ENCODE measurements around the gene TTL.
"Not testable (repeated sequence)": the region's sequence is repeated elsewhere in the genome, so short reads cannot be mapped to it uniquely, and the experiment has no call there.

Gene TTL

GRCh38 chr2:112474844-112475486 is 7.0 kb upstream of the TTL start:
- DNase-seq (ENCODE audit: extremely low read depth in 1 of 2, low read depth in 1 of 2): no peak

- DNase-seq (ENCODE audit: extremely low read depth in 1 of 2, low read depth in 1 of 2): no peak
Observed at GRCh38 chr2:112476434-112476833, 5.5 kb upstream of the TTL start.

GRCh38 chr2:112480530-112481049 is 1.4 kb upstream of the TTL start:
- no peak for DNase-seq (ENCODE audit: extremely low read depth in 1 of 2, low read depth in 1 of 2)

GRCh38 chr2:112481050-112481527 is 867 bp upstream of the TTL start:
- peak; percentile 62 to 76 for DNase-seq (ENCODE audit: extremely low read depth in 1 of 2, low read depth in 1 of 2)

DNA sequence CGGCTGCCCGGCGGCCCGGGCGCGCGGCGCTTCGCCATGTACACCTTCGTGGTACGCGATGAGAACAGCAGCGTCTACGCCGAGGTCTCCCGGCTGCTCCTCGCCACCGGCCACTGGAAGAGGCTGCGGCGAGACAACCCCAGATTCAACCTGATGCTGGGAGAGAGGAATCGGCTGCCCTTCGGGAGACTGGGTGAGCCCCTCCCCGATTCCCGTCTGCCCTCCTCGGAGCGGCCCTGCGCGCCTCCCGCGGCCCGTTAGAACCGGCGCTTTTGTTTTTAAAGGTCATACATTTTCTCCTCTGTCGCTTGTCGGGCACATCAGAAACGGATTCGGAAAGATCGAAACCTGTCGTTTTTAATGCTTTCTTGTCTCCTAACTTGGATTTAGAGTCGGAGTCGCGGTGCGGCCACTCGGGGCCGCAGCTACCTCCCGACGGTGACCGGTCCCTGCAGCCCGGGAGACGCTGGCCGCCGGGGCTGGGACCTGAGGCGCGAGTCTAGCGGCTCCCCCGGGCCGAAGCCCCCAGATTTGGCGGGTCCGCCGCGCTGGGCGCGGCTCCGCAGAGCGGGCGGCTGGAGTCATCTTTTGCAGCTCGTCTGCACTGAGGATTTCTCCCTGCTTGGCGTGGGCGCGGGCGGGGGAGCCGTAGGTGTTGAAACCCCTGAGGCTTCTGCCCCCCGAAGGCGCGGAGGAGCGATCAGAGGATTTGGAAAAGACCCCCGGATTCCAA is 519 bp downstream of the TTL start:
- DNase-seq (ENCODE audit: extremely low read depth in 1 of 2, low read depth in 1 of 2): no peak

DNA sequence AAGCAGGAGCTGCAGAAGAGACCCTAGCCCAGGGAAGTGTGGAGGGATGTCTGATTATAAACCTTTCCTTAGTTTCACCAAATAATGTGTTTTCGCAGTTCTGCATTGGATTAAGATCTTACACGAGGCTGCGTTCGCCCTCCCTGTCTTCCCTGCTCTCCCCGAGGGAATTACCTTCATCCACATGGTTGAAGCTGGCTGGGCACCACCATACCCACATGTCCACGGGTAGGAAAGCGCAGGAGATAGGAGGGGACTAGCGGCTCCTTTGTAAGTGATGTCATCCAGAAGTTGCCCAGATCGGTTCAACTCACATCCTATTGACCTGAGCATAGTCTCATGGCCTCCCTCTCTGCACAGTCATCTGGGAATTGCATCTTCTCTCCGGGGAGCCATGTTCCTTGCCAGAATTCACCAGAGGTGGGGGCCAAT is 1.1 kb downstream of the TTL start:
- DNase-seq (ENCODE audit: extremely low read depth in 1 of 2, low read depth in 1 of 2): no peak

DNA sequence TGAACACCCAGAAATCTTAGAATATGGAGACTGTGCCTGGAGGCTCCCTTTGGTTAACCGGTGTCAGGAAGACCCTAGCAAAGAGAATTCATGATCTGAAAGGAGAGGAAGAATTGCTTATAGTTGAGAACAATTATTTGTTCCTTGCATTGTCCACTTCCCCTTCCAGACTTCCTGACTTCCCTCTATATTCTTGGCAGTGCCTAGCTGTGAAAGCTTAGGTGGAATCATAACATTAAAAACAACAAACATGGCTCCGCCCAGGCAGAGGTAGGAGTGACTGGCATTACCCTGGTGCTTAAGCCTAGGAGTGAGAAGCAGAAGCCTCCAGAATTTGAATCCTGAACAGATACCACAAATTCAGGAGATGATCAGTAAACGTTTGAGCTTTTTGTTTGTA is 1.9 kb downstream of the TTL start:
- no peak for DNase-seq (ENCODE audit: extremely low read depth in 1 of 2, low read depth in 1 of 2)

DNA sequence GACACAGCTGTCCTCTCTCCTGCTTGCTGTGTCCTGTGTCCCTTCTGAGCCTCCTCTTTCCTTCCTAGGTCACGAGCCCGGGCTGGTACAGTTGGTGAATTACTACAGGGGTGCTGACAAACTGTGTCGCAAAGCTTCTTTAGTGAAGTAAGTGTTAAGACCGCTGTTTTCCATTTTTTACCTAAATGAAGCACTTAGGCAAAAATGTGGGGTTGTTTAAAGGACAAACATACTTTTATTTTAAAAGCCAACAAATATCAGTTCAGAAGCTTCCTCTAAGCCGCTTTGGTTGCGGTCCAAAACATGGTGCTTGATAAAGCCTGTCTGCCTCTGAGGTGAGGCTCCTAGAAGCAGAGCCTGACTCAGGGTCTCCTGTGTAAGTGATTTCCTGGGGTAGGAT is 3.9 kb downstream of the TTL start:
- DNase-seq (ENCODE audit: extremely low read depth in 1 of 2, low read depth in 1 of 2): no peak

DNA sequence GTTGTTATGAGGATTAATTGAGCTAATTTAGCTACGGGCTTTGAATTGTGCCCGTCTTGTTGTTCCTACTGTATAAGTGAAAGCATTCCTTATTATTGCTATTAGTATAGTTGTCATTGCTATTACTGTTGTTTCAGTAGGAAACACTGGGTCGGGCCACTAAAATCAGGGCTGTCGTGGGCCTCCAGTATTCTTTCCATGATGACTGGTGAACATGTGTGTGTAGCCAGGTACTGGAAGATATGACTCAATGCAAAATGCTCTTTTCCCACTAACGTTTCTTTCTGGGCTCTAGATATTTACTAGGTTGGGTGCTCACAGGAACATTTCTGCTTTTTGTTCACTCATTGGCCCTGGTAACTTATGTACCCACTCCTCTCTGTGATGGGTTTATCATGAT is 4.9 kb downstream of the TTL start:
- no peak for DNase-seq (ENCODE audit: extremely low read depth in 1 of 2, low read depth in 1 of 2)

GRCh38 chr2:112487444-112487961 is 5.5 kb downstream of the TTL start:
- no peak for DNase-seq (ENCODE audit: extremely low read depth in 1 of 2, low read depth in 1 of 2)

GRCh38 chr2:112488201-112488600 is 6.2 kb downstream of the TTL start:
- no peak for DNase-seq (ENCODE audit: extremely low read depth in 1 of 2, low read depth in 1 of 2)

- no peak for DNase-seq (ENCODE audit: extremely low read depth in 1 of 2, low read depth in 1 of 2)
Observed at GRCh38 chr2:112491946-112492345, 10.0 kb downstream of the TTL start.

GRCh38 chr2:112493048-112493447 is 11.1 kb downstream of the TTL start:
- no peak for DNase-seq (ENCODE audit: extremely low read depth in 1 of 2, low read depth in 1 of 2)

DNA sequence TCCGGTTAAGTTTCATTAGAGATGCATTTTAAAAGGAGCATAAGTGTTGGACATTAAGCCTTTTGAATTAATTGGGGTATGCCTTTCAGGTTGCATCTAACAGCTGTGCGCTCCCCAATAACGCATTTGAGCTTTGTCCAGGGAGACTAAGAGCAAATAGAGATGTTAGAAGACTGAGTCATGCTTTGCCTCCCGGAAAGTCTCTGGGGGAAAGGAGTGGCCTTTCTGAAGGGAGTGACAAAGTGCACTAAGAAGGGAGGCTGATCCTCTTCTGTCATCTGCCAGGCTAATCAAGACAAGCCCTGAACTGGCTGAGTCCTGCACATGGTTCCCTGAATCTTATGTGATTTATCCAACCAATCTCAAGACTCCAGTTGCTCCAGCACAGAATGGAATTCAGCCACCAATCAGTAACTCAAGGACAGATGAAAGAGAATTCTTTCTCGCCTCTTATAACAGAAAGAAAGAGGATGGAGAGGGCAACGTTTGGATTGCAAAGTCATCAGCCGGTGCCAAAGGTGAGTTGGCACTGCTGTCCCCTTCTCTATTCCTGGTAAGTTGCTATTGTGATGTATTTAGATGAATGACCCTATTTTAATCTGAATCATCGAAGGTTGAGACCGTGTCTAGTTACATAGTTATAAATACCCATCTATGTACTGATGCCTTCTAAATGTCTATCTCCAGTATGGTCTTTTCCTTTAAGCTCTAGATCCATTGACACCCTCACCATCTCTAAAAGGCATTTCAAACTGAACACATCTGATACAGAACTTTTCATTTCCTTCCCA is 12.1 kb downstream of the TTL start:
- no peak for DNase-seq (ENCODE audit: extremely low read depth in 1 of 2, low read depth in 1 of 2)

DNA sequence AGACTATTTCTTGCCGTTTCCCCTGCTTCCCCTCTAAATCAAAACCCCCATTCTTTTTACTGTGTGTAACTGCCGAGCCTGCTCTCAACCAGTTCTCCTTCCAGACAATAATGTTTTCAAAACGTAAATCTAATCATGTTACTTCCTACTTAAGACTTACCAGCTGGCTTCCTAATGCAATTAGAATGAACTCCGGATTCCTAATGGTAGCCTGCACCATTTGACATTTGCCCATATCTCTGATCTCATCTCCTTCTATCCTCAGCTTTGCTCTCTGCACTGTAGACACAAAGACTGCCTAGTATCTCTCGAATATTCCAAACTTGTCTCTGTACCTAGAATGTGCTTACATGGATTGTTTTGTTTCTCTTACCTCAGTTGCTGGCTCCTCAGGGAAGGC is 12.9 kb downstream of the TTL start:
- DNase-seq (ENCODE audit: extremely low read depth in 1 of 2, low read depth in 1 of 2): no peak

DNA sequence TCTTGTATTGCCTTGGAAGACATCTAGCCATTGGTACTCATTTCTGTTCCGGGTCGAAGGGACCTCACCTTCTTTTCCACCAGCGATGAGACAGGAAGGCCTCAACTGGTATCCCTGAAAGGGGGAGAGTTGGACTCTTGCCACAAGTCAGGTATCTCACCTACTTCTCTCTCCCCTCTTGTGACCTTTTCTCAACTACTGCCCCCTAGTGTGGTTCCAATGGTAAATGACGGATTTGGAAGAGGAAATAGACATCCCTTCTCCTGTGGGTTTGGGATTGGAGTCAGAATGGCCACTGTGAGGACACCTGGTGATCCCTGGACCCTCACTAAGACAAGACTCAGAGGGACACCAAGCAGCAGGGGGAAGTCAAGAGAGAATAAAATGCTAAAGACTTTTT is 13.9 kb downstream of the TTL start:
- DNase-seq (ENCODE audit: extremely low read depth in 1 of 2, low read depth in 1 of 2): not testable (repeated sequence)

- peak in 1 of 2 donors; percentile 24 for DNase-seq (ENCODE audit: extremely low read depth in 1 of 2, low read depth in 1 of 2)
Observed at GRCh38 chr2:112500850-112501484, 19.0 kb downstream of the TTL start.

- DNase-seq (ENCODE audit: extremely low read depth in 1 of 2, low read depth in 1 of 2): not testable (repeated sequence)
Observed at GRCh38 chr2:112509239-112509998, 27.5 kb downstream of the TTL start.

DNA sequence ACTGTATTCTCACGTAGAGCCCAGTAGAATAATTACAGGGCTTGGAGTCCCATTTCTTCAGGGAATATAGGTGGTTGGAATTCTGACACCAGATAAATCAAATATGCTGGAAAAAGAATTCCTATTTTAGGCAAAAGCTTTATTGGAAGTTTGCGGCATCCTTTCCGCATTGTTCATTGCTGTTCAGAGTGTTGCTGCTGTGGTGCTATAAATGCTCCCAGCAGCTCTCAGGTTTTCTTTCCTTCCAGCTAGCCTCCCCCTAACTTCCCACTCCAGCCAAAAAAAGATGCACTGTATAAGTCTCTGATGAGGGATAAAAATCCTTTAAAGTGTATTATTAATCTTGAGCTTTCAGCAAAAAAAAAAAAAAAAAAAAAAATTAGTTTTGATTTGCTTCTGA is 34.8 kb downstream of the TTL start:
- DNase-seq (ENCODE audit: extremely low read depth in 1 of 2, low read depth in 1 of 2): no peak

- DNase-seq (ENCODE audit: extremely low read depth in 1 of 2, low read depth in 1 of 2): no peak
Observed at GRCh38 chr2:112518807-112519206, 36.9 kb downstream of the TTL start.
